GM19099 (cell line): ENCODE data around the gene COTL1.

Source experiments
- POLR2A ChIP-seq: IDR thresholded peaks from 3 replicates; pipeline ENCODE4 v1.6.1; 2011; ENCODE audit warnings: low read depth; ENCODE audit not compliant: insufficient read length; ENCODE audit errors: extremely low read depth

The COTL1 gene

DNA sequence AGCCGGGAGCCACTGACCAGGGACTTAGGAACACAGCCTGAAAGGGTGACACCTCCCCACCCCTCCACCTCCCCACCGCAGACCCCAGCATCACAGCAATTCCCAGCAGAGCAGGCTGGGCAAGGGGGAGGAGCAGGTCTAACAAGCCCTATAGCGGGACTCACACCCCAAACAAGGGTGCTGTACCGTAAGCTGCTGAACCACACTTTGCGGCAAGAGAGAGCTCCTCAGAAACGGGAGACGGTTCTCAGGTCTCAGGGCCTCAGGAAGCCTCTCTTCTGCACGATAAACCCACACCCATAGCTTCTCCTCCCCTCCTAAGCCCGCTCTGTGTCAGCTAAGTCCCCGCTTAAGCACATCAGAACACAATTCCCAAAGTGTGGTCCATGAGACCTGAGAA, 11.7 kb upstream of the COTL1 start:
- no peak for TF ChIP-seq POLR2A

DNA sequence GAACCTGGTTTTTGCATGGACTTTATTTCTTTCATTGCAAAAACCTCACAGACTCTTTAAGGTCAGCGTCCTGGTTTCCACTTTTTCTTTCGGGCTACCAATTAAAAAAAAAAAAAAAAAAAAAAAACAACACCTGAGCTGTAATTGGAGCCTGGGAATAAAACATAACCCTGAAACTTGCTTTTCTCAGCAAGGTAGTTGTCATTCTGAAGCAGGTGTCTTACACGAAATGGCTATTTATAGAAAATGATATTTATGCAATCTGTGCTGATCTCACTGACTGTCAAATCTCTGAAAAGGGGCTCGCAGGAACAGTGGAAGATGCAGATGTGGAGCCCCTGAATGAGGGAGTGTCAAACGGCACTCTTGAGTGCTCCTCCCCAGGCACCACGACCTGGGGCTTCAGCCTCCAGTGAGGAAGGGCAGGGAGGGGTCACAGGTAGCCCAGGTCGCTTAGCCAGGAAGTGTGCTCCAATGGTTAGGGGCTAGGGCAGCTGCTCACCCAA, 10.4 kb upstream of the COTL1 start:
- TF ChIP-seq POLR2A: no peak

DNA sequence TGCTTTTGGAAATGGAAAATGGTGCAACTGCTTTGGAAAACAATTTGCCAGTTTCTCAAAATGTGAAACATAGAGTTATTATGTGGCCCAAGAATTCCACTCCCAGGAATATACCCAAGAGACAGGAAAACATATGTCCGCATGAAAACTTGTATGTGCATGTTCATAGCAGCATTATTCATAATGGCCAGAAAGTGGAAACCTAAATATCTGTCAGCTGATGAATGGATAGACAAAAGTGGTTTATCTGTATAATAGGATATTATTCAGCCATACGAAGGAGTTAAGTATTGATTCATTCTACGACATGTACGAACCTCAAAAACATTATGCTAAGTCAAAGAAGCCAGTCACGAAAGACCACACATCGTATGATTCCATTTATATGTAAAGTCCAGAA, 7.7 kb upstream of the COTL1 start:
- TF ChIP-seq POLR2A: no peak

DNA sequence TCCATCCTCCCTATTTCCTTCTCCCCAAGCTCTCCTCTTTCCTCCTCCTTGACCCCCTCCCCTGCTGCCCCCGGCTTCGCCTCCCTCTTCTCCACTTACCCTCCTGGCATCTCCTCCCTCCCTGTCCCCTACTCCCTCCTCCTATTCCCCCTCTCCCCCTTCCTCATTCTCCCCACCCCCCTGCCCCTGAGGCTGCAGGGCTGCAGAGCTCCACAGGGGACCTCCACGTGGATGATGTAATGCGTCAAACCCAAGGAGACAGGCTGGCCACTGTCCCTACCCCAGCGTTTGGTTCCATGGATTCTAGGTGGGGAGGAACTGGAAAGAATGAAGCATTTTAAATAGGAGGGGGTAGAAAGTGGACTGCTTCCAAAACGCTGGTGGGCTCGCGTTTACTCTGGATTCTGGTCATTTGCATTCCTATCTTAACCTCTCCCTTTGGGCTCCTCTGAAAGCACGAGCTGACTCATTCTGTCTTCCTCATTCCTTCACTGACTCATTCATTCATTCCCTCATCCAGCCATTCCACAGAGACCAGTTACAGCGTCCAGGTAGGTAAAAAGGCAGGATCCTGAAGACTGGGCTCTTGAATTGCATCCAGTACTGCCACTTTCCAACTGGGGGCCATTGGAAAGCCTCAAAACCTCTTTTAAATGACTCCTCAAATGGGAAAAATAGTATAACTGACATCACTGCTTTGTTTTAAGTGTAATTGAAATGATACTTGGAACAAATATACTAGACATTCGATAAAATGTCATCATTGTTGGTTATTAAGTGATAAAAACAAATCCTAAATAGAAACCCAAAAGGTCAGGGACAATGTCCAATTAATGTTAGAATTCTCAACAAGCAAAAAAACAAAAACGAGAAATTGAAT, 943 bp upstream of the COTL1 start:
- TF ChIP-seq POLR2A: no peak

DNA sequence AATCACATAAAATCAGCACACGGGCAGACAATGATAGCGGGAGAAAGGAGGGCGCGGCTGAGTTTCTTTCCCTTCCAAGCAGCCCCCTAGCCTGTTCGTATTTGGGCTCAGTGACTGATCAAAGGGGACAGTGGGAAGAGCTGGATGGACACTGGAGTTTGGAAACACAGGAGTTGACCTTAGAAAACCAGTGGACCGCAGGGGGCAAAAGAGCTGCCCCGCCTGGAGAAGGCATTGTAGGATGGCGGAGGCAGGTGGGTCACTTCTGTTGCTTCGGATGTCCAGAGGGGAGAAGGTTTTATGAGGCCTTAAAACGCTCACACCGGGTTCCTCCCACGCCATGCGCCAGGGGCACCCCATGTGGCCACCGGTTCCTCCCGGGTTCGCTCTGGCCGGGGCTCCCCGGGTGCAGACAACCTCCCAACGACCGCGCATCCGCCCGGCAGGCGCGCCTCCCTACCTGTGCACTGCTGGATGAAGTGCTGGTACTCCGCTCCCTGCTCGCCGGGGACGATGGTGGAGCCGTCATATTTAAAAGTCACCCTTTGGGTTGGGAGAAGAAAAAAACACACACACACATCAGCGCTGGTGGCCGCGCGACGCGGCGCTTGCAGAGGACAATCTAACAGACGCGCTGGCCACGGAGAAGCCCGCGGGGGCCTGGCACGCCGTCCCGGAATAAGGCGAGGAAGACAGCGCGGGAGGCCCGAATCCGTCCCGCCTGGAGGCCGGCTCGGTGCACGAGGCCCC, 662 bp downstream of the COTL1 start:
- no peak for TF ChIP-seq POLR2A

DNA sequence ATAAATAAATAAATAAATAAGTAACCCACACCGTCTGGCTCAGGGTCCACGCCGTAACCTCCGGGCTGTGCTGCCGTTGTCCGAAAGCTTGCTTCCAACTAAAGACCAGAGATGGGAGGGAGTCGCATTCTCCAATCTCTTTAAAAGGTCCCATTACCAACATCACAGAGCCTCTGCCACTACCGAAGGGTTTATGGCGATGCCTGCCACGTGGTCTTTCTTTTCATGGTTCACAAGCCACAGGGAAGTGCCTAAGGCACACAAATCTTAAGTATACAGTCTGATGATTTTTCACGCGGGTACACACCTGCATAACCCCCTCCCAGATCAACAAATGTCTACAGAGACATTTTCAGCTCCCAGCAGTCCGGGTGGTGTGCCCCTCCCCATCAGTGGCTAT, 1.4 kb downstream of the COTL1 start:
- TF ChIP-seq POLR2A: no peak

DNA sequence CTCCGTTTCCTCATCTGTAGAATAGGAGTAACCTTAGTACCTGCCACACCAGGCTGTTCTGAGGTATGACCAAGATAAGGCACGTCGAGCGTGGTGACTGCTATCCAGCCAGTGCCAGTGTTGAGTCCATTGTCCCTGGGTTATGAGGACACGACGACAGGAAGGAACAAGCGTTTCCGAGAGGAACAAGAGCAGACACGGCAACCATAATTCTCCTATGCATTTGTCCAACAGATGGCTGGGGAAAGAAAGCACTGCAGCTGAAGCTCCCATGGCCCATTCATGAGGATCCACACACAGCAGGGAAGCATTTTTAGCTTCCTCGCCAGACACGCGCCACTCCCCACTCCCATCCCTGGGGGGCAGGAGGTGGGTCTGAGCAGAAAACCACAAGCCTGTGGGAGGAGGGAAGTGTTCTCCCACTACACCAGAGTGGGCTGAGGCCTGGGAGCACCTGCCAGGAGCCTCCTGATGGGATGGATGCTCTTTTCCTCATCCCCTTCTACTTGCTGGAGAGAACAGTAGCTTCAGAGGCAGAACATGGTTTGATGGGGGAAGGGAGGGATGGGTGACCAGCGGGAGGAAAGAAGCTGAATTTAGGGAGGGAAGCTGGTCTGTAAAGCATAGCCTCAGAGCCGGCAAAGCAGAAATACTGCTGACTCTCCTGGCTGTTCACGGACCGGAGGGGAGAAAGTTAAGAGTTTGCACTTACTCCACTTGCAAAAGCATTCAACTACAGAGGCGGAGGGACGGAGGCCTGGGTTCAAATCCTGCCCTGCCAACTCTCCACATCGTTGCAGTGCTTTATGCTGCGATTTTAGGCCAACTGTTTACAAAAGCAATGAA, 2.7 kb downstream of the COTL1 start:
- no peak for TF ChIP-seq POLR2A

DNA sequence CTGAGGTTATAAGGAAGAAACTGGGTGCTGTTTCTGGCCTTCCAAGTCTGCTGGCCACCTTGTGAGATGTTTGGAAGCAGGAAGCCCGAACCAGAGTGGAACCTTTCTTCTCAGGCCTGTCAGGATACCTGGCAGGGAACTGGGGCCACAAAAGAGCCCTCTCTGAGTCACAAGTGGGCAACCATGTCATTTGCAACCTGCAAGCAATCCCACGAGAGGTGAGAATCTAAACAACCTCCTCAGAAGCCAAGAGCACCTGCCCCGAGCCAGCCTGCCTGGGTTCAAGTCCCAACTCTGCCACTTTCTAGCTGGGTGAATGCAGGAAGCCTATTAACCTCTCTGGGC, 3.3 kb downstream of the COTL1 start:
- no peak for TF ChIP-seq POLR2A

DNA sequence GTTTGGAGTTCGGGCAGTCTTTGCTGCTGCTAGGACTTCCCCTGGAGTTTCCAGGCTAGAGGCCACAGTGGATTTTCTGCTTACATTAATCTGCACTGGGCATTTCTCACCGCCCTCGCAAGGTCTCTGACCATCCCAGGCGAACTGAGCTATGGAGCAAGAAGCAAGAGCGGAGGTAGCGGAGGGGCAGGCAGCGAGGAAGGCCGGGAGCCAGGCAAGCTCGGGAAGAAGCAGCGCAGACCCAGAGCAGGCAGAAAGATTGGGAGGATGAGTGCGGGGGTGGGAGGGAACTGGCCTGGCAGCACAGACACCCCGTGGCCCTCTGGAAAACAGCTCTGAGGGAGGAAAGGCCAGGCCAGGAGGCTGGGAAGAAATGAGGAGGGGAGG, 3.8 kb downstream of the COTL1 start:
- no peak for TF ChIP-seq POLR2A

DNA sequence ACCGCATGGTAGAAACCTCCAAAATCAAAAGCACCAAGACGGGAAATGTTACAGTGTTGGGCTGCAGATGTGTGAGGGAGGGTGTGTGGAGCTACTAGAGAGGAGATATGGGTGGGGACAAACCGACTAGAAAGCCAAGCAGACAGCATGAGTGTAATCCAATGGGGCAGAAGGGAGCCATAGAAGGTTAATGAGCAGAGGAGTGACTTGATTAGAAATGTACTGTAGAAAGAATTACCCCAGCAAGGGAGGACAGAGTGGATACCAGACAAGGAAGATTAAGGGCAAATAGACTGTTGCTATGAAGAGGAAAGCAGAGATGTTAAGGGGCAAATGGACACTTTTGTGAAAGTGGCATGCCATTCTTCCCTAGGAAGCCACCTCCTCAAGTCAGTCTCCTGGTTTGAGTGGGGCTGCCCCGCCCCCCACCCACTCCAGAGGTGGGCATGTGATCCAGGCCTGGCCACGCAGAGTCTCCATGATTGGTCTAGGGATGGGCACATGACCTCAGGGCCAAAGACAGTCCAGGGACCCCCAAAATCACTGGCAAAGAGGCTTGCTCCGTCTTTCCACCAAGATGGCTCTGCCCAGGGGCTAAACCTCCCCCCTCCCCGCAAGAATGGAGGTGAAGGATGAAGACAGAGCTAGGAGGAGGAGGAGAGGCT, 4.3 kb downstream of the COTL1 start:
- no peak for TF ChIP-seq POLR2A

DNA sequence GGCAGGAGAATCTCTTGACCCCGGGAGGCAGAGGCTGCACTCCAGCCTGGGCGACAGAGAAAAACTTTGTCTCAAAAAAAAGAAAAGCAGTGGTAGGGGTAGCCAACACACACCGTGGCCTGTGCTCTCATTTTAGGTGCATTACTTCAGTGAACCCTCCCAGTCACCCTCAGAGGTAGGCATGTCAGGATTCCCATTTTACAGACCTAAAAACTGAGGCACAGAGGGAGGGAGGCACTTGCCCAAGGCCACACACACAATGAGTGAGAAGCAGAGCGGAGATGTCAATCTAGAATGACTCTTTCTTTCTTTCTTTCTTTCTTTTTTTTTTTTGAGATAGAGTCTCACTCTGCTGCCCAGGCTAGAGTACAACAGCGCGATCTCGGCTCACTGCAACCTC, 5.2 kb downstream of the COTL1 start:
- TF ChIP-seq POLR2A: no peak

DNA sequence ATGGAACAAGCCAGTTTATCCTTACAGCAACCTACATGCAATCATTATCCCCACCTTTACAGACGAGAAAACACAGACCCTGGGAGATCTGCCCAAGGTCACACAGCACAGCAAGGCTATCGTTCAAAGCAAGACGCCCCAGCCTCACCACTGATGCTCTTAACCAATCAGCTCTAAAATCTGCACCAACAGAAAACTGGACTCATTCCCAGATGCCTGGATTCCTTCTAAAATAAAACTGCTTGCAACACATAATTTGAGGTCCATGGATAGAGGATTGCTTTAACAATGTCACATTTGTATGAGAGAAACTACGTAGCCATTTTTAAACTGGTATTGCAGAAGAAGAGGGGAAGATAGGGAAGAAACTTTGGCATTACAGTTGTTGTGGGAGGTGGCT, 6.8 kb downstream of the COTL1 start:
- TF ChIP-seq POLR2A: no peak

DNA sequence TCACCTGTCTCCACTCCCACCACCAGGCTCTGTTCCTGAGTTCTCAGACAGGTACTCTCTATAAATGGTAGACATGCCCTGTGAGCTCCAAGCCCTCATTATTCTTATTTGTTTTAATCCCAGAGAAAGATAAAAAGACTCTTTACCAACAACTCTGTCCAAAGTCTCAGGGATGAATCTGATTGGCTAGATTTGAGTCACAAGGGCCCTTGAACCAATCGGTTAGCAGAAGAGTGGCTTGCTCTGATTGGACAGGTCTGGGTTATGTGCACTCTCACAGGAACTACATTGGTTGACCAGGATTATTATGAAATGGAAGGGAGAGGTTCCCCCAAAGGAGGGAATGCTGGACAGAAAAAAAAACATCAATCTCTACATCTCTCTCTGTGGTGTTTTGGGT, 7.5 kb downstream of the COTL1 start:
- TF ChIP-seq POLR2A: no peak

DNA sequence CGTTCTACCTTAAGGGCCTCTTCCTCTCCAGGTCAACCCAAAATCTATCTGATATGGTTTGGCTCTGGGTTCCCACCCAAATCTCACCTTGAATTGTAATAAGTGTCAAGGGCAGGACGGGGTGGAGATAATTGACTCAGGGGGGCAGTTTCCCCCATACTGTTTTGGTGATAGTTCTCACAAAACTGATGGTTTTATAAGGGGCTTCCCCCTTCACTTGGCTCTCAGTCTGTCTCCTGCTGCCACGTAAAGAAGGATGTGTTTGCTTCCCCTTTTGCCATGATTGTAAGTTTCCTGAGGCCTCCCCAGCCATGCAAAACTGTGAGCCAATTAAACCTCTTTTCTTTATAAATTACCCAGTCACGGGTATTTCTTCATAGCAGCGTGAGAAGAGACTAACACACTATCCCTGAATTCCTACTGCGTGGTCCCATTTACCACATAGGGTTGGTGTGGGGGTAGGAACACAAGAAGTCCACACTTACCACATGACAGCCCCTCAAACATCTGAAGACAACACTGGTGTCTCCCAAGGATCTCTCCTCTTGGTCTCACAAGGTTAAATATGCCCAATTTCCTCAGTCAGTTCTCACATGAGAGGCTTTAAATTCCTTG, 8.2 kb downstream of the COTL1 start:
- no peak for TF ChIP-seq POLR2A
